Measurements from ENCODE around the gene LRRN2. TPM values are rescaled to one million over a fixed set of nuclear protein-coding genes. Genes with fewer than 3 reads are reported as not detected.

The LRRN2 gene
- total and polyA plus RNA-seq, 2 of the 8 experiments (the other 6 are each of a cell fraction or from before 2014, with no cell fraction given) = 1.8 to 2.3 TPM

DNA sequence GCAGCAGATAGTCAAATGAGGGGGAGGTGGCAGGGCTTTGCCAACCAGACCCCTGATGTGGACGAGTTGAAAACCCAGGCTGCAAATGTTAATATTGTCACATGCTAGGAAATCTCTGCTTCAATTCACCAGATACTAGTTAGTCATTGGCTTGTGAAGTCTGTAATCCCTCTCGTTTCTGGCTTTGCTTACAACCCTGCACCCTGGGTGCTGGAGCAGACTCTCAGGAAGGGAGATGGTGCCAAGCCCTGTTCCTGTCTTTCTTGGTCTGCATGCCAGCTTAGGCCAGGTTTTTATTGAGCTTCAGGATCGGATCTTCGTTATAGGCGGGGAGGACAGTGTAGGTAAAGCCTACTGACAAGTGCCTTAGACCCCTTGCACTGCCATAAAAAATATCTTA, 116.1 kb downstream of the LRRN2 start:
- no peak overlapping the region for H3K56ac ChIP-seq (replicated peaks; ENCODE audit: insufficient read length, low read depth, low read length)
- no peaks in the 10 kb centered on the region for H3K9me3 ChIP-seq (ENCODE audit: insufficient read depth in 2 of 2, low read depth in 1 of 2, low read length in 1 of 2)
- H3K18ac ChIP-seq (ENCODE audit: extremely low read depth, low read length) = 0 out of 2 replicates have a peak overlapping the region, but pooled peaks have one; percentile 20
- no peak overlapping the region for H3K14ac ChIP-seq (ENCODE audit: insufficient read length)
- DNase-seq (ENCODE audit: low read depth in 1 of 2, low spot score in 2 of 2) = no peak
- H2BK15ac ChIP-seq (ENCODE audit: low read length) = no peak overlapping the region
- no peaks in the 10 kb centered on the region for H3K79me2 ChIP-seq (ENCODE audit: control insufficient read depth in 1 of 2, insufficient read depth in 2 of 2, low read length in 2 of 2)
- CTCF ChIA-PET (ENCODE audit: partially characterized antibody) = interaction anchor here (1.0 to 28.0 kb wide), 9 partner anchors 8 to 239 kb away, joined by 4 to 397 read pairs (median 5); no protein-coding TSS in a partner anchor
- H3K4me3 ChIP-seq (ENCODE audit: extremely low read depth in 1 of 4, insufficient read depth in 2 of 4, low read depth in 3 of 4, low read length in 4 of 4) = no peak overlapping the region
- H3K23ac ChIP-seq (ENCODE audit: insufficient read length) = no peak overlapping the region
- H3K9ac ChIP-seq (replicated peaks in 1 of 4; ENCODE audit: extremely low read depth in 1 of 4, low read depth in 3 of 4, low read length in 3 of 4) = no peak overlapping the region
- H2BK20ac ChIP-seq (ENCODE audit: low read length) = no peak overlapping the region
- 84% methylated on average over 5 of the region's 5 CpGs; no CpG with 5 or more reads in 1 of the 2 experiments for WGBS, 2 experiments (ENCODE audit: extremely low coverage in 1 of 2, insufficient coverage in 1 of 2, insufficient read length in 1 of 2, insufficient replicate concordance in 2 of 2, low coverage in 1 of 2, low lambda C conversion rate in 2 of 2, missing lambda C conversion rate in 1 of 2)
- H4K5ac ChIP-seq (ENCODE audit: insufficient read length, low read depth, low read length) = no peak overlapping the region
- POLR2A ChIA-PET (ENCODE audit: partially characterized antibody) = no interaction called here
- no peak overlapping the region for H2BK120ac ChIP-seq (replicated peaks; ENCODE audit: low read depth, low read length)
- H4K8ac ChIP-seq (ENCODE audit: extremely low read depth, insufficient read depth, low read length) = no peak overlapping the region
- H3K4me1 ChIP-seq (replicated peaks in 1 of 4; ENCODE audit: control insufficient read depth in 3 of 4, insufficient read depth in 4 of 4, low read length in 3 of 4) = peaks cover 12 to 43% (median 27%) of the 10 kb centered on the region in 4 experiments
- no peak overlapping the region for H3K4me2 ChIP-seq (ENCODE audit: insufficient read depth in 1 of 2, low read depth in 2 of 2, low read length in 2 of 2)
- no peak overlapping the region for H2BK12ac ChIP-seq (ENCODE audit: low read depth, low read length)
- no peak overlapping the region for H2AK5ac ChIP-seq (ENCODE audit: low read depth, low read length)
- H4K91ac ChIP-seq (replicated peaks; ENCODE audit: insufficient read length, low read length) = no peak overlapping the region
- H3K36me3 ChIP-seq (ENCODE audit: control insufficient read depth in 2 of 4, insufficient read depth in 4 of 4, low read length in 3 of 4) = no peaks in the 10 kb centered on the region; a peak in 1 of 8 replicates
- no peaks in the 10 kb centered on the region for H3K79me1 ChIP-seq (ENCODE audit: low read depth, low read length)
- no peak overlapping the region for H2AFZ ChIP-seq (ENCODE audit: low read length)
- H3K27ac ChIP-seq (ENCODE audit: low read depth, low read length) = no peak overlapping the region
- H3K23me2 ChIP-seq (ENCODE audit: low read depth, low read length) = no peaks in the 10 kb centered on the region
- no peak overlapping the region for H3K4ac ChIP-seq (replicated peaks; ENCODE audit: insufficient read length, low read depth, low read length)
- peaks cover 0 to 2% of the 10 kb centered on the region in 2 experiments for H4K20me1 ChIP-seq (replicated peaks in 1 of 2; ENCODE audit: control insufficient read depth in 1 of 2, insufficient read depth in 2 of 2, low read length in 2 of 2)
- H3K27me3 ChIP-seq (replicated peaks in 1 of 4; ENCODE audit: control insufficient read depth in 3 of 4, extremely low read depth in 1 of 4, insufficient read depth in 3 of 4, low read length in 3 of 4) = no peaks in the 10 kb centered on the region; a peak in 1 of 7 replicates
- FAIRE-seq = no peak
- no peak overlapping the region for H2BK5ac ChIP-seq (ENCODE audit: low read depth, low read length)
- TF ChIP-seq SRF (IDR thresholded peaks at IDR 0.05; ENCODE audit: low read depth, low read length) (no peak), CREB1 (IDR thresholded peaks at IDR 0.05) (no peak), FOSL1 (IDR thresholded peaks at IDR 0.05; ENCODE audit: insufficient read depth, low read depth, low read length) (no peak), RAD21 (IDR thresholded peaks at IDR 0.05 in 1 of 2, conservative IDR thresholded peaks at IDR 0.05 in 1 of 2; ENCODE audit: low read depth in 2 of 2, low read length in 2 of 2) (no peak), RXRA (IDR thresholded peaks at IDR 0.05; ENCODE audit: insufficient read depth, low read depth, low read length) (no peak), KDM1A (IDR thresholded peaks at IDR 0.05; ENCODE audit: borderline replicate concordance, low read length) (no peak), NANOG (IDR thresholded peaks at IDR 0.05; ENCODE audit: insufficient read depth, low read depth, low read length, poor library complexity, severe bottlenecking) (no peak), SUZ12 (IDR thresholded peaks at IDR 0.05; ENCODE audit: low read length) (no peak), SIX5 (IDR thresholded peaks at IDR 0.05; ENCODE audit: low read depth, low read length) (no peak), EGR1 (IDR thresholded peaks at IDR 0.05; ENCODE audit: borderline replicate concordance, low read depth, low read length) (no peak), TAF7 (optimal IDR thresholded peaks at IDR 0.05; ENCODE audit: borderline replicate concordance, low read depth, low read length) (no peak), GABPA (IDR thresholded peaks at IDR 0.05; ENCODE audit: borderline replicate concordance, insufficient read depth, low read length) (no peak), TEAD4 (IDR thresholded peaks at IDR 0.05; ENCODE audit: low read depth, low read length) (no peak), RBBP5 (IDR thresholded peaks at IDR 0.05; ENCODE audit: borderline replicate concordance, low read depth, low read length) (no peak)
